ENCODE measurements around the gene RAPGEF5. TPM values are rescaled to one million over a fixed set of nuclear protein-coding genes. Genes with fewer than 3 reads are reported as not detected.

The RAPGEF5 gene
- total RNA-seq, 1 donor from 2014 or later, result 5.4 TPM

DNA sequence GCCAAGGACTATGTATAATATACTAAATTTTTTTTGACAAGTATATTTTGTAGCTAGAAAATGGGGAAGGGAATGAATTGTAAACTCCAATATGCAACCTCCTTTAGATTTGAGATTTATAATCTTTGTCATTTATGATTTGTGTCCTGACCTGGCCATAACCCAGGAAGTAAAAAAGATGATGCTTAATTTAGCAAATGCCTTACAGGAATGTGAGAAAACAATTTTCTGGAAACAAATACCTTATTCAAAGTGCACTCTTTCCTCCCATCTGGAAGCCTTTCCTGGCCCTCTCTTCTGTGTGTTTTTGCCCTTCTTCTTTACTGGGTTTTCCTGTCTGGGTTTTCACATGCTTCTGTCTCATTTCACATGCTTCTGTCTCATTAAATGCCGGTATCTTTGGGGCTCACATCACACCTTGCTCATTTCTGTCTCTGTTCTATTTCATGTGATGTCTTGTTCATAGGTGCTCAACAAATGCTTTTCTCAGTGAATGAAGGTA lies 149.2 kb downstream of the RAPGEF5 start:
- no peak overlapping the region for H3K4me3 Mint-ChIP-seq
- no peaks in the 10 kb centered on the region for H3K9me3 Mint-ChIP-seq
- no peak for DNase-seq (ENCODE audit: low spot score in 2 of 2, unreplicated experiment in 2 of 2)
- TF ChIP-seq, protein P1, sequence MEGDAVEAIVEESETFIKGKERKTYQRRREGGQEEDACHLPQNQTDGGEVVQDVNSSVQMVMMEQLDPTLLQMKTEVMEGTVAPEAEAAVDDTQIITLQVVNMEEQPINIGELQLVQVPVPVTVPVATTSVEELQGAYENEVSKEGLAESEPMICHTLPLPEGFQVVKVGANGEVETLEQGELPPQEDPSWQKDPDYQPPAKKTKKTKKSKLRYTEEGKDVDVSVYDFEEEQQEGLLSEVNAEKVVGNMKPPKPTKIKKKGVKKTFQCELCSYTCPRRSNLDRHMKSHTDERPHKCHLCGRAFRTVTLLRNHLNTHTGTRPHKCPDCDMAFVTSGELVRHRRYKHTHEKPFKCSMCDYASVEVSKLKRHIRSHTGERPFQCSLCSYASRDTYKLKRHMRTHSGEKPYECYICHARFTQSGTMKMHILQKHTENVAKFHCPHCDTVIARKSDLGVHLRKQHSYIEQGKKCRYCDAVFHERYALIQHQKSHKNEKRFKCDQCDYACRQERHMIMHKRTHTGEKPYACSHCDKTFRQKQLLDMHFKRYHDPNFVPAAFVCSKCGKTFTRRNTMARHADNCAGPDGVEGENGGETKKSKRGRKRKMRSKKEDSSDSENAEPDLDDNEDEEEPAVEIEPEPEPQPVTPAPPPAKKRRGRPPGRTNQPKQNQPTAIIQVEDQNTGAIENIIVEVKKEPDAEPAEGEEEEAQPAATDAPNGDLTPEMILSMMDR (IDR thresholded peaks at IDR 0.05; ENCODE audit: unreplicated experiment), result no peak
- no peaks in the 10 kb centered on the region for H3K27me3 Mint-ChIP-seq (ENCODE audit: low read depth)
- no peaks in the 10 kb centered on the region for H3K36me3 Mint-ChIP-seq
- H3K27ac Mint-ChIP-seq, result peak overlapping the region; percentile 90
- peaks cover 80% of the 10 kb centered on the region for H3K4me1 Mint-ChIP-seq

DNA sequence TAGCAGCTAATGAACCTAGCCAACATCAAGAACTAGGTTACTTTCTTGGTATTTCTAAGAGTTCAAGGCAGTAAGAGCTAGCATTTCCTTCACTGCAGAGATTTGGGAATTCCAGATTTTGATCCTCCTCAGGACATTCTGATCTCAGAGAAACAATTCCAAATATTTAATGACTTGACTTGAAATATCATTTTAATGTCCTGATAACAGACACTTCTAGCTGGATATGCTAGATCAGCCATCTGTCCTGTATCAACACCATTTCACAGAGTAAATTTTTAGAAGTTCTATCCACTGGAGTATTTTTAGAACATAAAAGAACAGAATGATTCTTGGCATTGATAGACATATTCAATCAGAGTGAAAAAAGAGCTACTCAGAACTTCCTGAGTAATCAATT lies 151.3 kb downstream of the RAPGEF5 start:
- Mint-ChIP-seq H3K9me3 (no peaks in the 10 kb centered on the region), H3K4me3 (no peak overlapping the region), H3K27me3 (ENCODE audit: low read depth) (no peaks in the 10 kb centered on the region), H3K36me3 (no peaks in the 10 kb centered on the region), H3K27ac (peak overlapping the region; percentile 23), H3K4me1 (peaks cover 84% of the 10 kb centered on the region)
- DNase-seq (ENCODE audit: low spot score in 2 of 2, unreplicated experiment in 2 of 2), result no peak
- TF ChIP-seq, protein P1 (IDR thresholded peaks at IDR 0.05; ENCODE audit: unreplicated experiment), result no peak

DNA sequence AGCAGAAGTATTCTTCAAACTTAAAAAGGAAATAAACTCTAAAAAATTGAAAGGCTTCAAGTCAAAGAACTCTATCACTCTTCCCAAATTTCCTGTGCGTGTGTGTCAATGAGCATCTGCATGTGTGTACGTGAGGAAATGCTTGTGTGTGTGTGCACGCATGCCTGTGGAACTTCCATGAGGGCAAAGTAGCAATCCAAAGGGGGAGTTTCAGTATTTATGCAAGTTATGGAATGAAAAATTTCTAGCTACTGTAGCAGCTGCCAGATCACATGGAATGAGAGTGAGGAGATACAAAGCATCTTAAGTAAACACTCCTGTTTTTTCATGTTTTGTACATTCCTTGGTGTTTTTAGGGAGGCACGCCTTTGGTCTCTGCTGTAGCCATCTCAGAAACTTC lies 152.6 kb downstream of the RAPGEF5 start:
- no peaks in the 10 kb centered on the region for H3K36me3 Mint-ChIP-seq
- no peaks in the 10 kb centered on the region for H3K9me3 Mint-ChIP-seq
- no peak overlapping the region for H3K4me3 Mint-ChIP-seq
- peaks cover 78% of the 10 kb centered on the region for H3K4me1 Mint-ChIP-seq
- H3K27me3 Mint-ChIP-seq (ENCODE audit: low read depth), result no peaks in the 10 kb centered on the region
- no peak for DNase-seq (ENCODE audit: low spot score in 2 of 2, unreplicated experiment in 2 of 2)
- TF ChIP-seq, protein P1 (IDR thresholded peaks at IDR 0.05; ENCODE audit: unreplicated experiment), result no peak
- H3K27ac Mint-ChIP-seq, result peak overlapping the region; percentile 64

DNA sequence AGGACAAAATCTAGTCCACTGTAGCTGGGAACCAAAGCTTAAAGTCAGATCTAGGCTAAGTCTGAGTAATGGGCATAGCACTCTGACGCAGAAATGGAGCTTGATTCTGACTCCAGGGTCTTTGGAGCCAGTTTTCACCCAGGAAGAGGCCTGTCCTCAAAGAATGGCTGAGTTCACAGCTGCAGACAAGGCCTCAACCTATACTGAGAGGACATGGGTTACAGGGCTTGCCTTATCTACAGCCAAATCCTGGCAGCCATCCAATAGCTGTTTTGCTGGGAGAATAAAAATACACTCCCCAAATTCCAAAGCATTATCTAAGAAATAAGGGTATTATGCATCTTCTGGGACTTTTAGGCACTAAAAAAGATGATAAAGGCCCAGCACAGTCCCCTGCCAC lies 154.8 kb downstream of the RAPGEF5 start:
- H3K4me1 Mint-ChIP-seq, result peaks cover 58% of the 10 kb centered on the region
- peak; percentile 29 to 55 for DNase-seq (ENCODE audit: low spot score in 2 of 2, unreplicated experiment in 2 of 2)
- H3K36me3 Mint-ChIP-seq, result no peaks in the 10 kb centered on the region
- no peaks in the 10 kb centered on the region for H3K27me3 Mint-ChIP-seq (ENCODE audit: low read depth)
- TF ChIP-seq, protein P1 (IDR thresholded peaks at IDR 0.05; ENCODE audit: unreplicated experiment), result no peak
- no peak overlapping the region for H3K4me3 Mint-ChIP-seq
- H3K27ac Mint-ChIP-seq, result no peak overlapping the region
- no peaks in the 10 kb centered on the region for H3K9me3 Mint-ChIP-seq

DNA sequence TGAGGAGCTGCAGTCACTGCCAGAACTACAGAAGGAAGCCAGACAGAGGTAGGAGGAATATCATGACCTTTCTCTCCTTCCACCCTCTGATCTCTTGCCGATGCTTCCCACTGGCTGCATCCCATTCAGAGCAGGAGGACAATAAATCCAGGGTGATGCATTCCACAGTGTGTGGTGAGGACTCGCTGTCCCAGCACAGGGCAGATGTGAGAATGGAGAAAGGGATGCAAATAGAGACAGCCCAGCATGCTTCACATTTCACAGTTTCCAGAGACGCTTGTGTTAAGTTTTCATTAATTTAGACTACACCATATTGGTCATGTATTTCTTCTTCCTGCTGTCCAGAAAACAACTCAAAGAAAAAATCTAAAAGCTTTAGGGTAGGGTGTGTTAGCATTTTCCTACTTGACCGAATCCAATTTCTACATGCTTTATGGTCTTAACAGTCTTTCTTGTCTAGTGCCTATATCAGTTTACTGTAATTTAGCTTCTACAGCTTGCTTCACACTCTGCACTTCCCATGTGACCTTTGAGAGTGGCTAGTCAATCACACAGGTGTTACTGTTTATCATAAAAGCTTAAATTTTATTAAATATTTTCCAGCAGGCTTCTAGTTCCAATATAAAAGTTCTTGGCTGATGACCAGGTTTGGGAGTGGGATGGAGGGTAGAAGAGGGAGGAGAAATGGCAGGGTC lies 155.6 kb downstream of the RAPGEF5 start:
- Mint-ChIP-seq H3K4me3 (no peak overlapping the region), H3K27me3 (ENCODE audit: low read depth) (no peaks in the 10 kb centered on the region), H3K4me1 (peaks cover 55% of the 10 kb centered on the region), H3K36me3 (no peaks in the 10 kb centered on the region), H3K27ac (no peak overlapping the region), H3K9me3 (no peaks in the 10 kb centered on the region)
- DNase-seq (ENCODE audit: low spot score in 2 of 2, unreplicated experiment in 2 of 2), result no peak
- TF ChIP-seq, protein P1 (IDR thresholded peaks at IDR 0.05; ENCODE audit: unreplicated experiment), result no peak
